ENCODE results near the gene MEIG1. TPM values are rescaled to one million over a fixed set of nuclear protein-coding genes. Genes with fewer than 3 reads are reported as not detected.
"Not testable (repeated sequence)": the region's sequence is repeated elsewhere in the genome, so short reads cannot be mapped to it uniquely, and the experiment has no call there.

MEIG1 gene
- 1.3 TPM in 1 of 2 replicates, not detected in the other for total RNA-seq (2014; rRNA removed; shearing (Covaris generic))

- peak; percentile 95 for DNase-seq (ENCODE audit: low read depth)
These were observed at the start of gene MEIG1 for GRCh38 chr10:14959221-14960057. TSS of gene MEIG1 (plus strand) at chr10:14959388. CDS start at chr10:14966469, 7,081 bp downstream.

GRCh38 chr10:14910953-14911352 lies 48.2 kb upstream of the MEIG1 start:
- DNase-seq (ENCODE audit: low read depth): no peak

- DNase-seq (ENCODE audit: low read depth): no peak
These were observed 47.4 kb upstream of the MEIG1 start for GRCh38 chr10:14911801-14912200.

GRCh38 chr10:14916600-14916999 lies 42.6 kb upstream of the MEIG1 start:
- no peak for DNase-seq (ENCODE audit: low read depth)

GRCh38 chr10:14917827-14918226 lies 41.4 kb upstream of the MEIG1 start:
- DNase-seq (ENCODE audit: low read depth): no peak

- no peak for DNase-seq (ENCODE audit: low read depth)
These were observed 40.2 kb upstream of the MEIG1 start for GRCh38 chr10:14918964-14919363.

GRCh38 chr10:14924013-14924412 lies 35.2 kb upstream of the MEIG1 start:
- DNase-seq (ENCODE audit: low read depth): no peak

- no peak for DNase-seq (ENCODE audit: low read depth)
These were observed 33.9 kb upstream of the MEIG1 start for GRCh38 chr10:14925268-14925667.

GRCh38 chr10:14926061-14926470 lies 33.1 kb upstream of the MEIG1 start:
- DNase-seq (ENCODE audit: low read depth): no peak

- DNase-seq (ENCODE audit: low read depth): no peak
These were observed 32.3 kb upstream of the MEIG1 start for GRCh38 chr10:14926722-14927416.

- DNase-seq (ENCODE audit: low read depth): no peak
These were observed 28.6 kb upstream of the MEIG1 start for GRCh38 chr10:14930610-14931009.

GRCh38 chr10:14936584-14936983 lies 22.6 kb upstream of the MEIG1 start:
- DNase-seq (ENCODE audit: low read depth): peak; percentile 39

- peak; percentile 64 for DNase-seq (ENCODE audit: low read depth)
These were observed 20.2 kb upstream of the MEIG1 start for GRCh38 chr10:14938971-14939370.

- not testable (repeated sequence) for DNase-seq (ENCODE audit: low read depth)
These were observed 16.8 kb upstream of the MEIG1 start for GRCh38 chr10:14942147-14942949.

GRCh38 chr10:14942950-14943338 lies 16.2 kb upstream of the MEIG1 start:
- DNase-seq (ENCODE audit: low read depth): not testable (repeated sequence)

- no peak for DNase-seq (ENCODE audit: low read depth)
These were observed 14.1 kb upstream of the MEIG1 start for GRCh38 chr10:14945108-14945507.

- DNase-seq (ENCODE audit: low read depth): no peak
These were observed 11.9 kb upstream of the MEIG1 start for GRCh38 chr10:14947268-14947667.

- DNase-seq (ENCODE audit: low read depth): no peak
These were observed 9.9 kb upstream of the MEIG1 start for GRCh38 chr10:14949291-14949690.

GRCh38 chr10:14952851-14953423 lies 6.3 kb upstream of the MEIG1 start:
- DNase-seq (ENCODE audit: low read depth): peak; percentile 9

GRCh38 chr10:14953424-14954000 lies 5.7 kb upstream of the MEIG1 start:
- peak; percentile 76 for DNase-seq (ENCODE audit: low read depth)

GRCh38 chr10:14954001-14954770 lies 5.0 kb upstream of the MEIG1 start, which contains the start of gene DCLRE1C:
TSS of gene DCLRE1C (minus strand) at chr10:14954096. CDS start at chr10:14954010, 86 bp downstream.
- DNase-seq (ENCODE audit: low read depth): peak; percentile 92

Measured in RPMI7951 (cell line).